Epithelial cell of umbilical artery (primary cell): ENCODE data around the gene ZNG1E. TPM values are rescaled to one million over a fixed set of nuclear protein-coding genes. Genes with fewer than 3 reads are reported as not detected.

Experiments
- total RNA-seq: library from RNA; depleted of rRNA; stranded (reverse); fragments of >200 nt; gene quantifications from 2 replicates; pipeline ENCODE4 v1.2.3, GENCODE V29; 2014

ZNG1E gene
- 36.4 and 55.9 TPM in 2 replicates for total RNA-seq

DNA sequence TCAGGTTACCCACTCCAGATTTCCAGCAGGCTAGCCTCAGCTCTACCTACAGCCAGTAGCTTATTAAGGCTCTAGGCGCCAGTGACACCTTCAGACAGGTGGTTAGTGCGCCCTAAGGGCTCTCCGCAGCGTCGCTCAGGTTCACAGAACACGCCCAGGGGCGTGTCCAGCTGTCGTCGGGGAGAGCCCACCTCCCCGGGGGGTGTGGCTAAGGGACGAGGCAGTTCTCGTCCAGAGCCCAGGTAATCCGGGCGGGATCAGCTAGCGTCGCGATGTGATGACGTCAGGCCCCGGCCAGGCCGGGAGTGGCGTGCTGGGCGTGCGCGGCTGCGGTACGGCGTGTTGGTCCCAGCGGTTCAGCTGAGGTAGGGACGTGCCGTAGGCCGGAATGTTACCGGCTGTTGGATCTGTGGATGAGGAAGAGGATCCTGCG lies at the start of gene ZNG1E:
Gene ZNG1E (plus strand): TSS at position 340 of the 433 bp plus-strand sequence. CDS start 49 bp downstream, at position 389.

DNA sequence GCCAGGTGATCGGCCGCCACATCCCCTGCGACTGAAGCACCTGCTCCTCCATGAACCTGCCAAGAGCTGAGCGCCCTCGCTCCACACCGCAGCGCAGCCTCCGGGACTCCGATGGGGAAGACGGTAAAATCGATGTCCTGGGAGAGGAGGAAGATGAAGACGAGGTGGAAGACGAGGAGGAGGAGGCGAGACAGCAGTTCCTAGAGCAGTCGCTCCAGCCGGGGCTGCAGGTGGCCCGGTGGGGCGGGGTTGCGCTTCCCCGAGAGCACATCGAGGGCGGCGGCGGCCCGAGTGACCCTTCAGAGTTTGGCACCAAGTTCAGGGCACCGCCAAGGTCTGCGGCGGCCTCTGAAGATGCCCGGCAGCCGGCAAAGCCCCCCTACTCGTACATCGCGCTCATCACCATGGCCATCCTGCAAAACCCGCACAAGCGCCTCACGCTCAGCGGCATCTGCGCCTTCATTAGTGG lies 61.4 kb downstream of the ZNG1E start, which contains the start of gene FOXD4L4:
Gene FOXD4L4 (plus strand): TSS at position 51 of the 469 bp plus-strand sequence. CDS start 0 bp downstream, at position 51.

Other genes with a start within 250 kb of the ZNG1E start
- under 0.01 TPM in 1 of 2 replicates, not detected in the other for gene FOXD4L4, start 61.2 kb downstream of the ZNG1E start, total RNA-seq